ENCODE results near the gene FSIP2. TPM values are rescaled to one million over a fixed set of nuclear protein-coding genes. Genes with fewer than 3 reads are reported as not detected.

FSIP2 gene
- total and polyA plus RNA-seq, 4 donors: 0.03 to 2.6 (median 0.32) TPM

DNA sequence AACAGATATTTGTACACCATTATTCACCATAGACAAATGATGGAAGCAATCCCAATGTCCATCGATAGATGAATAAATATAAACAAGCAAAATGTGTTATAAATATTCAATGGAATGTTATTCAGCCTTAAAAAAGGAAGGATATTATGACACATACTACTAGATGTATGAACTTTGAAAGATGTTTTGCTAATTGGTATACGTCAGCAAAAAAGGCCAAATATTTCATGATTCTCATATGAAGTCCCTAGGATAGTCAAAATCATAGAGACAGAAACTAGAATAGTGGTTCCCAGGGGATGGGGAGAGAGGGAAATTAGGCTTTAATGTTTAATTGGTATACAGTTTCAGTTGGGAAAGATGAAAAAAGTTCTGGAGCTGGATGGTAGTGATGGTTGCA is 85.2 kb downstream of the FSIP2 start:
- no peaks in the 10 kb centered on the region for H3K36me3 ChIP-seq (ENCODE audit: control insufficient read depth in 4 of 4, insufficient read depth in 4 of 4, low read length in 4 of 4)
- H3K9ac ChIP-seq (ENCODE audit: insufficient read depth in 1 of 2, low read length in 2 of 2): no peak overlapping the region
- ATAC-seq (ENCODE audit: insufficient read depth, low FRiP score) (no peak), DNase-seq (no peak)
- no peaks in the 10 kb centered on the region for H3K9me3 ChIP-seq (ENCODE audit: control insufficient read depth in 4 of 4, insufficient read depth in 3 of 4, low read length in 3 of 4)
- H3K4me3 ChIP-seq: no peak overlapping the region
- 91 to 92% methylated on average over 2 of the region's 2 CpGs for WGBS, 2 donors
- H3K27me3 ChIP-seq (ENCODE audit: control insufficient read depth in 3 of 3, insufficient read depth in 3 of 3, low read length in 2 of 3): no peaks in the 10 kb centered on the region
- H3K4me1 ChIP-seq (ENCODE audit: control insufficient read depth in 5 of 5, insufficient read depth in 5 of 5, low read length in 5 of 5): no peaks in the 10 kb centered on the region
- TF ChIP-seq, protein P1, sequence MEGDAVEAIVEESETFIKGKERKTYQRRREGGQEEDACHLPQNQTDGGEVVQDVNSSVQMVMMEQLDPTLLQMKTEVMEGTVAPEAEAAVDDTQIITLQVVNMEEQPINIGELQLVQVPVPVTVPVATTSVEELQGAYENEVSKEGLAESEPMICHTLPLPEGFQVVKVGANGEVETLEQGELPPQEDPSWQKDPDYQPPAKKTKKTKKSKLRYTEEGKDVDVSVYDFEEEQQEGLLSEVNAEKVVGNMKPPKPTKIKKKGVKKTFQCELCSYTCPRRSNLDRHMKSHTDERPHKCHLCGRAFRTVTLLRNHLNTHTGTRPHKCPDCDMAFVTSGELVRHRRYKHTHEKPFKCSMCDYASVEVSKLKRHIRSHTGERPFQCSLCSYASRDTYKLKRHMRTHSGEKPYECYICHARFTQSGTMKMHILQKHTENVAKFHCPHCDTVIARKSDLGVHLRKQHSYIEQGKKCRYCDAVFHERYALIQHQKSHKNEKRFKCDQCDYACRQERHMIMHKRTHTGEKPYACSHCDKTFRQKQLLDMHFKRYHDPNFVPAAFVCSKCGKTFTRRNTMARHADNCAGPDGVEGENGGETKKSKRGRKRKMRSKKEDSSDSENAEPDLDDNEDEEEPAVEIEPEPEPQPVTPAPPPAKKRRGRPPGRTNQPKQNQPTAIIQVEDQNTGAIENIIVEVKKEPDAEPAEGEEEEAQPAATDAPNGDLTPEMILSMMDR (IDR thresholded peaks at IDR 0.05; ENCODE audit: control extremely low read depth, extremely low read depth): no peak
- H3K27ac ChIP-seq (ENCODE audit: low read depth in 1 of 2, low read length in 1 of 2): no peak overlapping the region

DNA sequence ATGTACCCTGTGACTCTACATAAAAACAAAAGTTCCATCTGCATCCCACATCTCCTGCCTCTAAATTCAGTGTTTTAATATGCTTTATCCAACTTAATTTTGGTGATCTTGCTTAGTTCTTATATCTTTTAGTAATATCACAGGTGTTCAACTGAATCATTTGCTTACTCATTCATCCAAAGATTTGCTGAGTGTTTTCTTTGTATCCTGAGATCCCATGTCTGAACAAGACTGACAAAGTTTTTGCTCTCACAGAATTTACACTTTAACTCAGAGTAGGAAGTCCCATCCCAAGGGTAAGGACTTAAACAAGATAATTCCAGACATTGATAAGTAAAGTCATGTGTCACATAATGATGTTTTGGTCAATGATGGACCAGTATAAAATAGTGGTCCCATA is 87.0 kb downstream of the FSIP2 start:
- DNase-seq (no peak), ATAC-seq (ENCODE audit: insufficient read depth, low FRiP score) (no peak)
- H3K36me3 ChIP-seq (ENCODE audit: control insufficient read depth in 4 of 4, insufficient read depth in 4 of 4, low read length in 4 of 4): no peaks in the 10 kb centered on the region
- TF ChIP-seq, protein P1 (IDR thresholded peaks at IDR 0.05; ENCODE audit: control extremely low read depth, extremely low read depth): no peak
- H3K4me3 ChIP-seq: no peak overlapping the region
- H3K4me1 ChIP-seq (ENCODE audit: control insufficient read depth in 5 of 5, insufficient read depth in 5 of 5, low read length in 5 of 5): no peaks in the 10 kb centered on the region
- H3K27me3 ChIP-seq (ENCODE audit: control insufficient read depth in 3 of 3, insufficient read depth in 3 of 3, low read length in 2 of 3): no peaks in the 10 kb centered on the region
- H3K9me3 ChIP-seq (ENCODE audit: control insufficient read depth in 4 of 4, insufficient read depth in 3 of 4, low read length in 3 of 4): no peaks in the 10 kb centered on the region
- H3K9ac ChIP-seq (ENCODE audit: insufficient read depth in 1 of 2, low read length in 2 of 2): no peak overlapping the region
- H3K27ac ChIP-seq (ENCODE audit: low read depth in 1 of 2, low read length in 1 of 2): no peak overlapping the region

DNA sequence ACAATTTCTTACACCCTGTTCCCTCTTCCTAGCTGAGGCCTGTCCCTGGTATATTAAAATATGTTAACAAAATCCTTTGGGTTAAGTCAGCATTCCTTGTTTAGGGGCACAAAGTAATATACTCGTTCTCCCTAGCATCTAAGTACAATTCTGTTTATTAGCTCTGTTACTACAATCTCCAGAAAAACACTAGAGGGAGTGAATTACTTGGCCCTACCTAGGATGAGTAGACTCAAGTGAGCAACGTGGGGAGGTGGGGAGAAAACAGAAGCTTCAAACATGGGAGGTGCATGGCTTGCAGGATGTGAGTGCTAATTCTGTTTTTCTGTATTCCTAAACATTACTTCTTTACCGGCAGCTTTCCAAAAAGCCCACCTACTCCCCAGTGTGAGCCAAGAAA is 89.7 kb downstream of the FSIP2 start:
- no peak overlapping the region for H3K27ac ChIP-seq (ENCODE audit: low read depth in 1 of 2, low read length in 1 of 2)
- DNase-seq (no peak), ATAC-seq (ENCODE audit: insufficient read depth, low FRiP score) (no peak)
- no peaks in the 10 kb centered on the region for H3K36me3 ChIP-seq (ENCODE audit: control insufficient read depth in 4 of 4, insufficient read depth in 4 of 4, low read length in 4 of 4)
- H3K4me3 ChIP-seq: no peak overlapping the region
- no peaks in the 10 kb centered on the region for H3K9me3 ChIP-seq (ENCODE audit: control insufficient read depth in 4 of 4, insufficient read depth in 3 of 4, low read length in 3 of 4)
- no peaks in the 10 kb centered on the region for H3K4me1 ChIP-seq (ENCODE audit: control insufficient read depth in 5 of 5, insufficient read depth in 5 of 5, low read length in 5 of 5)
- H3K9ac ChIP-seq (ENCODE audit: insufficient read depth in 1 of 2, low read length in 2 of 2): no peak overlapping the region
- TF ChIP-seq, protein P1 (IDR thresholded peaks at IDR 0.05; ENCODE audit: control extremely low read depth, extremely low read depth): no peak
- H3K27me3 ChIP-seq (ENCODE audit: control insufficient read depth in 3 of 3, insufficient read depth in 3 of 3, low read length in 2 of 3): no peaks in the 10 kb centered on the region
- 57 to 65% methylated on average over 3 of the region's 3 CpGs for WGBS, 2 donors

DNA sequence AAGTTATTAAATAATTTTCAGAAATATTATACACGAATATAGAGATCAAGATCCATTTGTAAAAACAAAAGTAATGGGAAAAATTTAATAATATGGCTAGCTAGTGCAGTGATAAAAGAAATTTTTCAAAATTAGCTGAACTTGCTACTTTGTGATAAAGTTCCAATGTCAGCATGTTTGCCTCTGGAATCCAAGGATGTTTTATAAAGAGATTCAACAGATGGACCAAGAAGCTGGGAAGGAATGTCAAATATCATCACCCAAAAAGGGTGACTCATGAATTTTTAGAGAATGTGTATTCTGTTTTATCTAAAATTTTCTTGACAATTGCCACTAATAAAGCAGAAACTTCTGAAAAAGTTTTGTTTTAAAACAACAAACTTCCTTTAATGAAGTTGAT is 95.3 kb downstream of the FSIP2 start:
- no peaks in the 10 kb centered on the region for H3K36me3 ChIP-seq (ENCODE audit: control insufficient read depth in 4 of 4, insufficient read depth in 4 of 4, low read length in 4 of 4)
- H3K4me3 ChIP-seq: no peak overlapping the region
- no peaks in the 10 kb centered on the region for H3K27me3 ChIP-seq (ENCODE audit: control insufficient read depth in 3 of 3, insufficient read depth in 3 of 3, low read length in 2 of 3)
- DNase-seq: no peak
- 79 to 80% methylated on average over 1 of the region's 1 CpG for WGBS, 2 donors
- H3K9me3 ChIP-seq (ENCODE audit: control insufficient read depth in 4 of 4, insufficient read depth in 3 of 4, low read length in 3 of 4): peaks cover 0 to 5% (median 2%) of the 10 kb centered on the region in 4 donors
- TF ChIP-seq, protein P1 (IDR thresholded peaks at IDR 0.05; ENCODE audit: control extremely low read depth, extremely low read depth): no peak
- no peak overlapping the region for H3K9ac ChIP-seq (ENCODE audit: insufficient read depth in 1 of 2, low read length in 2 of 2)
- no peaks in the 10 kb centered on the region for H3K4me1 ChIP-seq (ENCODE audit: control insufficient read depth in 5 of 5, insufficient read depth in 5 of 5, low read length in 5 of 5)
- no peak for ATAC-seq (ENCODE audit: insufficient read depth, low FRiP score)
- H3K27ac ChIP-seq (ENCODE audit: low read depth in 1 of 2, low read length in 1 of 2): no peak overlapping the region
